Measurements from ENCODE around the gene A1BG. TPM values are rescaled to one million over a fixed set of nuclear protein-coding genes. Genes with fewer than 3 reads are reported as not detected.

Gene A1BG
- total and polyA plus RNA-seq, 10 donors = 10.8 to 76.5 (median 34.6) TPM

DNA sequence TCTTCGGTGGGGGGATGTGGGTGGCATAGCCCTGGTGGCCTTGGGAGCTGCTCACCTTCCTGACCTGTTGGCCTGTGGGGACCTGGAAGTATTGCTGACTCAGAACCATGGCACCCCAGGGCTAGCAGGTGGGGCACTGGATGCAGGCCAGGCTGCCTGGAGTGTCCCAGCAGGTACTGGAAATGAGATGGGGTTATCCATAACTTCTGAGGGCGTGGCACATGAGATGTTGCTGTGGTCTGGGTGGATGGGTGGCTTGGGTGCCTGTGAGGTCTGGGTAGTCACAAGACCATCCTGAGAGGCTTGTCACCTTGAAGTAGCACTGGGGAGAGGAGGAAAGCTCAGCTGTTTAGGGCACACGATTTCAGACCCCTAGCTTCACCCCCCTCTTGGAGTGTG is 41.5 kb upstream of the A1BG start:
- 69 to 78% (median 70%) methylated on average over 2 to 3 of the region's 3 CpGs for WGBS, 5 donors
- Histone ChIP-seq H3K4me1 (peaks cover 0 to 44% (median 26%) of the 10 kb centered on the region in 6 donors), H3K9me3 (no peaks in the 10 kb centered on the region), H3K4me3 (no peak overlapping the region), H3K27me3 (replicated peaks in 1 of 7) (peaks cover 0 to 39% (median 18%) of the 10 kb centered on the region in 7 donors), H3K36me3 (peaks cover 3 to 58% (median 47%) of the 10 kb centered on the region in 6 donors), H3K27ac (no peak overlapping the region)
- TF ChIP-seq, protein P1, sequence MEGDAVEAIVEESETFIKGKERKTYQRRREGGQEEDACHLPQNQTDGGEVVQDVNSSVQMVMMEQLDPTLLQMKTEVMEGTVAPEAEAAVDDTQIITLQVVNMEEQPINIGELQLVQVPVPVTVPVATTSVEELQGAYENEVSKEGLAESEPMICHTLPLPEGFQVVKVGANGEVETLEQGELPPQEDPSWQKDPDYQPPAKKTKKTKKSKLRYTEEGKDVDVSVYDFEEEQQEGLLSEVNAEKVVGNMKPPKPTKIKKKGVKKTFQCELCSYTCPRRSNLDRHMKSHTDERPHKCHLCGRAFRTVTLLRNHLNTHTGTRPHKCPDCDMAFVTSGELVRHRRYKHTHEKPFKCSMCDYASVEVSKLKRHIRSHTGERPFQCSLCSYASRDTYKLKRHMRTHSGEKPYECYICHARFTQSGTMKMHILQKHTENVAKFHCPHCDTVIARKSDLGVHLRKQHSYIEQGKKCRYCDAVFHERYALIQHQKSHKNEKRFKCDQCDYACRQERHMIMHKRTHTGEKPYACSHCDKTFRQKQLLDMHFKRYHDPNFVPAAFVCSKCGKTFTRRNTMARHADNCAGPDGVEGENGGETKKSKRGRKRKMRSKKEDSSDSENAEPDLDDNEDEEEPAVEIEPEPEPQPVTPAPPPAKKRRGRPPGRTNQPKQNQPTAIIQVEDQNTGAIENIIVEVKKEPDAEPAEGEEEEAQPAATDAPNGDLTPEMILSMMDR (IDR thresholded peaks at IDR 0.05 in 8 of 11, conservative IDR thresholded peaks at IDR 0.05 in 3 of 11) = no peak
- TF ChIP-seq POLR2AphosphoS5 (IDR thresholded peaks at IDR 0.05) (no peak), POLR2A (IDR thresholded peaks at IDR 0.05) (no peak)
- DNase-seq = no peak
- intact Hi-C loops (cut with DNase I; ENCODE audit: low total_unique reads) = no loop called here

DNA sequence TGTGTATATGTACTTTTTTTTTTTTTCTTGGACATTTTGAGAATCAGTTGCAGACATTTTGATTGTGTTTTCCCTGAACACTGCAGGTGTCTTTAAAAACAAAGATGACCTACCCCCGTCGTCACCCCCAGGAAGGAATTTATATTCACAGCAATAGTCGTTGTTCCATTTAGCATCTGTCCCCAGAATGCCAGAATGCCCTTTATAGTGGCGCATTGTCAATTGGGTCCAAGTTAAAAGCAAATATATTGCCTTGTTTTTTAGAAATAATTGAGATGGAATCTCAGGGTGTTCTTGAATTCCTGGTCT is 40.4 kb upstream of the A1BG start:
- intact Hi-C loops (cut with DNase I; ENCODE audit: low total_unique reads) = no loop called here
- no peak overlapping the region for H3K4me3 ChIP-seq

DNA sequence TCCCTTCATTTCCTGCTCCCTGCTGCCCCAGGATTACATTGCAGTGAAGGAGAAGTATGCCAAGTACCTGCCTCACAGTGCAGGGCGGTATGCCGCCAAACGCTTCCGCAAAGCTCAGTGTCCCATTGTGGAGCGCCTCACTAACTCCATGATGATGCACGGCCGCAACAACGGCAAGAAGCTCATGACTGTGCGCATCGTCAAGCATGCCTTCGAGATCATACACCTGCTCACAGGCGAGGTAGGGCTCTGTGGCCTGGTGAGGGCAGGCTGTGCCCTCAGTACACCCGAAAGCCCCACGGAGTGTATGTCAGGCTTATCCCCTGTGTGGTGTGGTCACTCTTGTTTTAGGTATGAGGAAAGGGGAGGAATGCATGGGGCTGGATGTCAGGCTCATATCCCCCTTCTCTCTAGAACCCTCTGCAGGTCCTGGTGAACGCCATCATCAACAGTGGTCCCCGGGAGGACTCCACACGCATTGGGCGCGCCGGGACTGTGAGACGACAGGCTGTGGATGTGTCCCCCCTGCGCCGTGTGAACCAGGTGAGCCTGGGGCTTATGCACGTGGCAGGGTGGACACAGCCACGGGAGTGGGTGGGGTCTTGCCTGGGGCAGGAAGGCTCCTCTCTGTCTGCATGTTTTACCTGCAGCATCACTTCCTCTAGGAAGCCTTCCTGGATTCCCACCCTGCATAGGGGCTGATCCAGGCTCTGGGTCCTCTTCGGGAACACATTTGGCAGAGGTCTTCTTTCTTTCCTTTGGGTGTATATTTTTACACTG is 39.8 kb upstream of the A1BG start:
- peaks cover 0 to 29% (median 18%) of the 10 kb centered on the region in 7 donors for H3K27me3 ChIP-seq (replicated peaks in 1 of 7)
- no peak overlapping the region for H3K27ac ChIP-seq
- no peak for DNase-seq
- H3K36me3 ChIP-seq = peaks cover 3 to 74% (median 61%) of the 10 kb centered on the region in 6 donors
- H3K4me3 ChIP-seq = no peak overlapping the region
- intact Hi-C loops (cut with DNase I; ENCODE audit: low total_unique reads) = no loop called here
- no peaks in the 10 kb centered on the region for H3K9me3 ChIP-seq
- 91 to 95% (median 93%) methylated on average over 17 to 26 of the region's 26 CpGs for WGBS, 5 donors
- peak in 1 of 3 donors; percentile 36 for TF ChIP-seq POLR2AphosphoS5 (IDR thresholded peaks at IDR 0.05)
- TF ChIP-seq, protein P1 (IDR thresholded peaks at IDR 0.05 in 8 of 11, conservative IDR thresholded peaks at IDR 0.05 in 3 of 11) = no peak
- H3K4me1 ChIP-seq = peaks cover 1 to 61% (median 37%) of the 10 kb centered on the region in 6 donors

More for the DNA sequence above, 40.4 kb upstream of the A1BG start:
- Histone ChIP-seq H3K9me3 (no peaks in the 10 kb centered on the region), H3K36me3 (peaks cover 3 to 69% (median 57%) of the 10 kb centered on the region in 6 donors), H3K4me1 (peaks cover 0 to 56% (median 32%) of the 10 kb centered on the region in 6 donors), H3K27me3 (replicated peaks in 1 of 7) (peaks cover 0 to 35% (median 18%) of the 10 kb centered on the region in 7 donors), H3K27ac (no peak overlapping the region)
- no peak for TF ChIP-seq POLR2AphosphoS5 (IDR thresholded peaks at IDR 0.05)
- no peak for TF ChIP-seq POLR2A (IDR thresholded peaks at IDR 0.05)
- TF ChIP-seq, protein P1 (IDR thresholded peaks at IDR 0.05 in 8 of 11, conservative IDR thresholded peaks at IDR 0.05 in 3 of 11) = no peak
- no peak for DNase-seq
- WGBS, 5 donors = 87 to 92% (median 90%) methylated on average over 4 of the region's 4 CpGs

DNA sequence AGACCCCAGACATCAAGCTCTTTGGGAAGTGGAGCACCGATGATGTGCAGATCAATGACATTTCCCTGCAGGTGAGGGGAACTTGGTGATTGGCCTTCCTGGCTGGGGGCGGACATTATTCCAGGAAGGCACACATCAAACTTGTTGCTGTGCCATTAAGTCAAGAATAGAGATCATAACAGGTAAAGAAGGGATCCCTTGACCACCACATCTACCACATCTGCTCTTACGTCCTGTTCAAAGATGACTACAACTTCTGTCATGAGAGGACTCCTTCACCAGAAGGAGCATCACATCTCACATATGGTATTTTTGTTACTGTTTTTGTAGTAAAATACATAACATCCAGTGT is 34.9 kb upstream of the A1BG start:
- H3K36me3 ChIP-seq = peaks cover under 1 to 53% (median 40%) of the 10 kb centered on the region in 6 donors
- H3K9me3 ChIP-seq = no peaks in the 10 kb centered on the region
- no peak for DNase-seq
- TF ChIP-seq, protein P1 (IDR thresholded peaks at IDR 0.05 in 8 of 11, conservative IDR thresholded peaks at IDR 0.05 in 3 of 11) = no peak
- TF ChIP-seq POLR2A (IDR thresholded peaks at IDR 0.05) (no peak), POLR2AphosphoS5 (IDR thresholded peaks at IDR 0.05) (no peak)
- peaks cover 15 to 71% (median 46%) of the 10 kb centered on the region in 6 donors for H3K4me1 ChIP-seq
- WGBS, 5 donors = 76 to 90% (median 80%) methylated on average over 3 of the region's 3 CpGs
- intact Hi-C loops (cut with DNase I; ENCODE audit: low total_unique reads) = no loop called here
- H3K27me3 ChIP-seq (replicated peaks in 1 of 7) = no peaks in the 10 kb centered on the region
- H3K4me3 ChIP-seq = peak overlapping the region in 7 of 8 donors; percentile 70 to 93 (median 77)
- H3K27ac ChIP-seq = peak overlapping the region in 1 of 8 donors; percentile 93

Measured in spleen (tissue), 11 donors.